HepG2 (cell line): ENCODE results near the gene CHID1. TPM values are rescaled to one million over a fixed set of nuclear protein-coding genes. Genes with fewer than 3 reads are reported as not detected.

Source experiments
- CREM ChIP-seq, 2 experiments: sonication (generic) in 1 of 2; formaldehyde crosslinking in 1 of 2; IDR thresholded peaks; 2 replicates each; pipeline versions ENCODE4 v1.4.0 to v1.6.1; 2016 to 2020; ENCODE audit warnings: antibody characterized with exemption in 1 of 2, mild to moderate bottlenecking in 1 of 2, missing genetic modification reagents in 1 of 2
- ESRRA ChIP-seq: sonication (generic); formaldehyde crosslinking; IDR thresholded peaks from 2 replicates; pipeline ENCODE4 v1.5.1; 2020; ENCODE audit warnings: mild to moderate bottlenecking, low read depth, missing genetic modification reagents
- ETV6 ChIP-seq: sonication (generic); formaldehyde crosslinking; conservative IDR thresholded peaks from 2 replicates; pipeline ENCODE4 v1.4.0; 2020; ENCODE audit warnings: missing genetic modification reagents
- FOSL1 ChIP-seq: sonication (generic); formaldehyde crosslinking; IDR thresholded peaks from 2 replicates; pipeline ENCODE4 v1.9.0; 2021; ENCODE audit warnings: missing genetic modification reagents, borderline replicate concordance
- GABPB1 ChIP-seq: IDR thresholded peaks from 2 replicates; pipeline ENCODE4 v1.6.1; 2016; ENCODE audit warnings: mild to moderate bottlenecking, missing genetic modification reagents, moderate library complexity, missing compliant biosample characterization
- MEIS2 ChIP-seq: sonication (generic); formaldehyde crosslinking; IDR thresholded peaks from 2 replicates; pipeline ENCODE4 v1.9.0; 2021; ENCODE audit warnings: mild to moderate bottlenecking, missing genetic modification reagents
- NFAT5 ChIP-seq: sonication (generic); formaldehyde crosslinking; IDR thresholded peaks from 2 replicates; pipeline ENCODE4 v1.4.0; 2020; ENCODE audit warnings: missing genetic modification reagents
- NR2C2 ChIP-seq: sonication (generic); formaldehyde crosslinking; IDR thresholded peaks from 2 replicates; pipeline ENCODE4 v1.4.0; 2020; ENCODE audit warnings: missing genetic modification reagents, mild to moderate bottlenecking, moderate library complexity, borderline replicate concordance
- POGZ ChIP-seq: sonication (generic); formaldehyde crosslinking; IDR thresholded peaks from 2 replicates; pipeline ENCODE4 v1.4.0; 2020; ENCODE audit warnings: mild to moderate bottlenecking, missing genetic modification reagents
- RAD21 ChIP-seq: fragments of 450-650 bp; formaldehyde crosslinking; IDR thresholded peaks from 2 replicates; pipeline ENCODE4 v1.5.0; 2020; ENCODE audit warnings: mild to moderate bottlenecking
- SMAD9 ChIP-seq: sonication (generic); formaldehyde crosslinking; IDR thresholded peaks from 2 replicates; pipeline ENCODE4 v1.5.1; 2020; ENCODE audit warnings: mild to moderate bottlenecking, missing genetic modification reagents
- SOX5 ChIP-seq: IDR thresholded peaks from 2 replicates; pipeline ENCODE4 v1.6.1; 2016; ENCODE audit warnings: borderline replicate concordance
- TCF12 ChIP-seq, 2 experiments: fragments of 450-650 bp in 1 of 2; sonication (generic) in 1 of 2; formaldehyde crosslinking in 1 of 2; IDR thresholded peaks; 2 replicates each; pipeline versions ENCODE4 v1.6.1 to v1.8.0; 2017 to 2022; ENCODE audit warnings: antibody characterized with exemption in 1 of 2, mild to moderate bottlenecking in 1 of 2, missing genetic modification reagents in 1 of 2, moderate library complexity in 1 of 2
- YEATS4 ChIP-seq: sonication (generic); formaldehyde crosslinking; IDR thresholded peaks from 2 replicates; pipeline ENCODE4 v1.4.0; 2020; ENCODE audit warnings: missing genetic modification reagents, borderline replicate concordance
- ZBTB14 ChIP-seq: sonication (generic); formaldehyde crosslinking; IDR thresholded peaks from 2 replicates; pipeline ENCODE4 v1.4.0; 2020; ENCODE audit warnings: missing genetic modification reagents
- ZBTB20 ChIP-seq: sonication (generic); formaldehyde crosslinking; IDR thresholded peaks from 2 replicates; pipeline ENCODE4 v1.8.1; 2023; ENCODE audit warnings: missing genetic modification reagents, low read depth, mild to moderate bottlenecking, borderline replicate concordance
- ZBTB38 ChIP-seq: sonication (generic); formaldehyde crosslinking; IDR thresholded peaks from 2 replicates; pipeline ENCODE4 v1.5.1; 2020; ENCODE audit warnings: mild to moderate bottlenecking, missing genetic modification reagents
- ZNF503 ChIP-seq: sonication (generic); formaldehyde crosslinking; IDR thresholded peaks from 2 replicates; pipeline ENCODE4 v1.4.0; 2020; ENCODE audit warnings: missing genetic modification reagents
- ZNF629 ChIP-seq: sonication (generic); formaldehyde crosslinking; conservative IDR thresholded peaks from 2 replicates; pipeline ENCODE4 v1.5.0; 2020; ENCODE audit warnings: missing genetic modification reagents
- polyA plus RNA-seq, 8 experiments: library from polyadenylated mRNA; depleted of rRNA in 3 of 8; stranded (reverse) in 7 of 8; unstranded in 1 of 8; fragments of >200 nt; fragmentation: Illumina TruSeq in 4 of 8; extraction: Trizol in 4 of 8; gene quantifications; 2 replicates each; pipeline versions ENCODE4 v1.2.1 to v1.2.3, GENCODE V29; 2011 to 2016; ENCODE audit warnings: low read depth in 4 of 8, missing spikeins in 1 of 8, mixed read lengths in 1 of 8; ENCODE audit not compliant: insufficient read depth in 1 of 8
- total RNA-seq, 5 experiments: library from RNA; depleted of rRNA; stranded (reverse); fragments of >200 nt; fragmentation: Illumina TruSeq; extraction: Trizol; gene quantifications; 2 replicates each; pipeline ENCODE4 v1.2.3, GENCODE V29; 2016; ENCODE audit warnings: low read depth in 1 of 5

Gene CHID1
- total and polyA plus RNA-seq, 2 of the 13 experiments (the other 11 are each of a cell fraction or from before 2014, with no cell fraction given), result 65.1 to 93.6 TPM

GRCh38 chr11:952406-953385, 42.1 kb upstream of the CHID1 start (continued):
- TF ChIP-seq ZNF503 (CRISPR knock-in tag), result no peak; the same call in 1 of the 2 replicates
- TF ChIP-seq SOX5 (CRISPR knock-in tag), result peak; percentile 77; the same call in 1 of the 2 replicates
- no peak for TF ChIP-seq GABPB1 (CRISPR knock-in tag)
- peak; percentile 80 for TF ChIP-seq ZBTB20 (CRISPR knock-in tag)
- TF ChIP-seq TCF12 (IDR thresholded peaks at IDR 0.05), result no peak
- TF ChIP-seq TCF12 (CRISPR knock-in tag; IDR thresholded peaks at IDR 0.05), result 0 out of 2 replicates have a peak, but pooled peaks have one; percentile 8
- TF ChIP-seq ZBTB14 (CRISPR knock-in tag), result peak; percentile 40; the same call in 1 of the 2 replicates
- 0 out of 2 replicates have a peak, but pooled peaks have one; percentile 9 for TF ChIP-seq ZBTB38 (CRISPR knock-in tag)
- TF ChIP-seq ETV6, result no peak
- peak; percentile 14; the same call in 1 of the 2 replicates for TF ChIP-seq POGZ (CRISPR knock-in tag)
- TF ChIP-seq ZNF629 (CRISPR knock-in tag), result 0 out of 2 replicates have a peak, but pooled peaks have one; percentile 18
- 0 out of 2 replicates have a peak, but pooled peaks have one; percentile 34 for TF ChIP-seq MEIS2 (CRISPR knock-in tag)
- TF ChIP-seq SMAD9, result peak; percentile 59; the same call in 1 of the 2 replicates
- no peak for TF ChIP-seq NFAT5 (CRISPR knock-in tag)
- TF ChIP-seq RAD21 (CRISPR knock-in tag), result 0 out of 2 replicates have a peak, but pooled peaks have one; percentile 20
- no peak for TF ChIP-seq FOSL1 (CRISPR knock-in tag)
- TF ChIP-seq CREM (IDR thresholded peaks at IDR 0.05), result peak; percentile 59
- TF ChIP-seq CREM (CRISPR knock-in tag; IDR thresholded peaks at IDR 0.05), result no peak
- peak; percentile 19; the same call in 1 of the 2 replicates for TF ChIP-seq YEATS4
- TF ChIP-seq NR2C2 (CRISPR knock-in tag), result 0 out of 2 replicates have a peak, but pooled peaks have one; percentile 17
- TF ChIP-seq ESRRA (CRISPR knock-in tag), result 0 out of 2 replicates have a peak, but pooled peaks have one; percentile 21
